PFSK-1 (cell line): ENCODE results near the gene ESCO1.
A peak's percentile ranks its signal among the peaks of the same experiment; 100 is the strongest.

ENCODE experiments used
- FOXP2 ChIP-seq: optimal IDR thresholded peaks from 2 replicates; pipeline ENCODE3; 2011; ENCODE audit warnings: borderline replicate concordance, control low read depth, inconsistent platforms; ENCODE audit not compliant: insufficient read depth; ENCODE audit errors: extremely low read length, extremely low read depth
- POLR2AphosphoS5 ChIP-seq: IDR thresholded peaks from 2 replicates; pipeline ENCODE4 v1.6.1; 2012; ENCODE audit warnings: low read depth, mild to moderate bottlenecking, control low read depth, low read length, moderate library complexity
- SIN3A ChIP-seq: IDR thresholded peaks from 2 replicates; pipeline ENCODE4 v1.6.1; 2012; ENCODE audit warnings: mild to moderate bottlenecking, low read length, moderate library complexity, borderline replicate concordance; ENCODE audit not compliant: insufficient read depth
- TAF1 ChIP-seq: IDR thresholded peaks from 2 replicates; pipeline ENCODE4 v1.6.1; 2012; ENCODE audit warnings: low read length, control low read depth, borderline replicate concordance; ENCODE audit not compliant: insufficient read depth
- TF ChIP-seq, protein P1 (sequence below), 2 experiments: IDR thresholded peaks; 2 replicates each; pipeline versions ENCODE4 v1.6.1 to v1.8.0; 2011 to 2012; ENCODE audit warnings: low read depth in 2 of 2, low read length in 2 of 2, control low read depth in 1 of 2, inconsistent platforms in 1 of 2, mild to moderate bottlenecking in 1 of 2, moderate library complexity in 1 of 2; ENCODE audit not compliant: insufficient read depth in 1 of 2

DNA sequence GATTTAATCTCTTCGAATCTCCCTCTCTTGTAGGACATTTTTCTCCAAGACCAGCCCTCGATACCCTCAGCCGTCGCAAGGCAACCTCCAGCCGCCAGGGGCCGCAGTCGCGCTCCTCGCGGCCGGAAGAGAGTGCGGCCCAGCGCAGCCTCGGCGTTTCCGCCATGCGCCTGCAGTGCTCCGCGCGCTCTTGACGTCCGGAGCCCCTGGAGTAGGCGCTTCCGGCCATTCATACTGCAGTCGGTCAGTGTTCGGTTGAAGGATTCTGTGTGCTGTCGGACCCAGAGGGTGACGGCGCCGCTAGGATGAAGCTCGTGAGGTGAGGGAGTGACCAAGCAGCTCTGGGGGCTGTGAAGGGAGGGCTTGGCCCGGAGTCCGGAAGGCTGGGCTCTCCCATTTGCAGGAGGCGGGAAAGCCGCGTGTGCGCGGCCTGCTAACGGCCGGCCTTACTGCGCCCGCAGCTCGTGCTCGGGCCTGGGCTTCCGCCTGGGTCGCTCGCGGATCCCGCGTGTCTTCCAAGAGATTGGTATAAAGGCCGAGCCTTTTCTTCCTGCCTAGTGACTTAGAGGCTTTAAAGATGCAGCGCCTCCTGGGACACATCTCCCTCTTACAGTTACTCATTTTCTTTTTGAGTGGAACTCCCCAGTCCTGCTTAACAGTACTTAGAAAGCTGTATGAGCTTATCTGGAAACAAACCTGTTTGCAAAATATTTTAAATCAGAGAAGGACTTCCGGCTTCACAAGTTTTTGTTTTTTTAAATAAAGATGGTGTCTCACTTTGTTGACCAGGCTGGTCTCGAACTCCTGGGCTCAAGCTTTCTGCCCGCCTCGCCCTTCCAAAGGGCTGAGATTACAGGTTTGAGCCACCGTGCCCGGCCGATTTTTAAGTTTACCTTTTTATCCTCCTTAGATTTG is 11.9 kb upstream of the ESCO1 start, which contains the start of gene SNRPD1:
- TF ChIP-seq TAF1 (peak; percentile 99), POLR2AphosphoS5 (peak; percentile 98), SIN3A (peak; percentile 14; the same call in 1 of the 2 replicates), FOXP2 (peak; percentile 58)
- TF ChIP-seq, protein P1, sequence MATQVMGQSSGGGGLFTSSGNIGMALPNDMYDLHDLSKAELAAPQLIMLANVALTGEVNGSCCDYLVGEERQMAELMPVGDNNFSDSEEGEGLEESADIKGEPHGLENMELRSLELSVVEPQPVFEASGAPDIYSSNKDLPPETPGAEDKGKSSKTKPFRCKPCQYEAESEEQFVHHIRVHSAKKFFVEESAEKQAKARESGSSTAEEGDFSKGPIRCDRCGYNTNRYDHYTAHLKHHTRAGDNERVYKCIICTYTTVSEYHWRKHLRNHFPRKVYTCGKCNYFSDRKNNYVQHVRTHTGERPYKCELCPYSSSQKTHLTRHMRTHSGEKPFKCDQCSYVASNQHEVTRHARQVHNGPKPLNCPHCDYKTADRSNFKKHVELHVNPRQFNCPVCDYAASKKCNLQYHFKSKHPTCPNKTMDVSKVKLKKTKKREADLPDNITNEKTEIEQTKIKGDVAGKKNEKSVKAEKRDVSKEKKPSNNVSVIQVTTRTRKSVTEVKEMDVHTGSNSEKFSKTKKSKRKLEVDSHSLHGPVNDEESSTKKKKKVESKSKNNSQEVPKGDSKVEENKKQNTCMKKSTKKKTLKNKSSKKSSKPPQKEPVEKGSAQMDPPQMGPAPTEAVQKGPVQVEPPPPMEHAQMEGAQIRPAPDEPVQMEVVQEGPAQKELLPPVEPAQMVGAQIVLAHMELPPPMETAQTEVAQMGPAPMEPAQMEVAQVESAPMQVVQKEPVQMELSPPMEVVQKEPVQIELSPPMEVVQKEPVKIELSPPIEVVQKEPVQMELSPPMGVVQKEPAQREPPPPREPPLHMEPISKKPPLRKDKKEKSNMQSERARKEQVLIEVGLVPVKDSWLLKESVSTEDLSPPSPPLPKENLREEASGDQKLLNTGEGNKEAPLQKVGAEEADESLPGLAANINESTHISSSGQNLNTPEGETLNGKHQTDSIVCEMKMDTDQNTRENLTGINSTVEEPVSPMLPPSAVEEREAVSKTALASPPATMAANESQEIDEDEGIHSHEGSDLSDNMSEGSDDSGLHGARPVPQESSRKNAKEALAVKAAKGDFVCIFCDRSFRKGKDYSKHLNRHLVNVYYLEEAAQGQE (IDR thresholded peaks at IDR 0.05; ENCODE audit: insufficient read depth in 1 of 2, low read depth in 2 of 2, low read length in 2 of 2) = peak in 1 of 2 experiments; percentile 61; a peak in 2 of 4 replicates
